Kidney (tissue), 22 donors: ENCODE measurements around the gene FSD2. TPM values are rescaled to one million over a fixed set of nuclear protein-coding genes. Genes with fewer than 3 reads are reported as not detected.

Experiments used
- DNase-seq, 5 donors: peaks; one replicate each; pipeline ENCODE4 v3.0.0-alpha.2; 2013 to 2020
- FAIRE-seq: peaks from 2 replicates; lab custom pipeline; 2012; peaks lifted over from hg19 to GRCh38; lab: Jason Lieb, UNC
- H3K27ac ChIP-seq, 2 donors: one replicate each; pipeline ENCODE4 v1.7.0; 2013; ENCODE audit warnings: low read depth in 2 of 2, low read length in 2 of 2, inconsistent platforms in 1 of 2
- H3K27me3 ChIP-seq: one replicate; pipeline ENCODE4 v1.7.1; 2013; ENCODE audit warnings: low read length, inconsistent platforms; ENCODE audit not compliant: control insufficient read depth, insufficient read depth
- H3K36me3 ChIP-seq, 3 donors: one replicate each; pipeline versions ENCODE4 v1.7.0 to v1.7.1; 2013; ENCODE audit warnings: low read length in 3 of 3, control low read depth in 1 of 3, inconsistent platforms in 1 of 3; ENCODE audit not compliant: insufficient read depth in 3 of 3, control insufficient read depth in 2 of 3
- H3K4me1 ChIP-seq, 3 donors: one replicate each; pipeline versions ENCODE4 v1.7.0 to v1.7.1; 2013; ENCODE audit warnings: low read length in 3 of 3, inconsistent platforms in 1 of 3, low read depth in 1 of 3; ENCODE audit not compliant: control insufficient read depth in 2 of 3, insufficient read depth in 2 of 3
- H3K4me3 ChIP-seq, 3 donors: one replicate each; pipeline versions ENCODE4 v1.7.0 to v1.8.1; 2013; ENCODE audit warnings: low read length in 3 of 3, control low read depth in 1 of 3, inconsistent platforms in 1 of 3
- H3K9ac ChIP-seq, 3 donors: one replicate each; pipeline versions ENCODE4 v1.7.0 to v1.7.1; 2013; ENCODE audit warnings: low read length in 3 of 3, control low read depth in 1 of 3, inconsistent platforms in 1 of 3
- H3K9me3 ChIP-seq, 3 donors: one replicate each; pipeline versions ENCODE4 v1.7.0 to v1.7.1; 2013; ENCODE audit warnings: low read length in 3 of 3, control low read depth in 1 of 3, inconsistent platforms in 1 of 3; ENCODE audit not compliant: control insufficient read depth in 2 of 3, insufficient read depth in 1 of 3
- intact Hi-C: fragments of 100-400 bp; cut with DNase I; formaldehyde crosslinking; loops from one replicate; pipeline ENCODE4 v1.11.1; 2022
- long read RNA-seq, 10 donors: library from polyadenylated mRNA in 1 of 10; unstranded in 1 of 10; transcript quantifications; one replicate each; pipeline ENCODE4 v2.0.0 and lab custom pipeline, GENCODE V29; 2021 to 2026
- polyA plus RNA-seq: library from polyadenylated mRNA; stranded (reverse); fragments of 350-450 nt; fragmentation: Illumina TruSeq; extraction: RNeasy Lipid Tissue Mini Kit (QIAGEN cat#74804); gene quantifications from one replicate; pipeline ENCODE4 v1.2.3, GENCODE V29; 2014; ENCODE audit warnings: low read depth, low replicate concordance; ENCODE audit not compliant: insufficient read depth
- total RNA-seq: library from RNA; stranded (reverse); fragmentation: NEBNext Ultra II Directional; extraction: Animal tissue kit (Norgen Biotek cat#: 25700); gene quantifications from one replicate; pipeline ENCODE4 v1.2.1, GENCODE V29; 2021
- TF ChIP-seq, protein P1 (sequence below): IDR thresholded peaks from 3 replicates; pipeline ENCODE4 v1.5.1; 2012; ENCODE audit warnings: mild to moderate bottlenecking, moderate library complexity, borderline replicate concordance; ENCODE audit not compliant: insufficient read depth; ENCODE audit errors: extremely low read depth
- donor health status: control.
- donor health status: control.
- donor health status: control.
- donor health status: control.
- donor health status: control.
- donor health status: DM: yes; HTN: yes; CAD: no.
- donor health status: Normal renal cell carcinoma (clear cell type).

Gene FSD2, protein sequence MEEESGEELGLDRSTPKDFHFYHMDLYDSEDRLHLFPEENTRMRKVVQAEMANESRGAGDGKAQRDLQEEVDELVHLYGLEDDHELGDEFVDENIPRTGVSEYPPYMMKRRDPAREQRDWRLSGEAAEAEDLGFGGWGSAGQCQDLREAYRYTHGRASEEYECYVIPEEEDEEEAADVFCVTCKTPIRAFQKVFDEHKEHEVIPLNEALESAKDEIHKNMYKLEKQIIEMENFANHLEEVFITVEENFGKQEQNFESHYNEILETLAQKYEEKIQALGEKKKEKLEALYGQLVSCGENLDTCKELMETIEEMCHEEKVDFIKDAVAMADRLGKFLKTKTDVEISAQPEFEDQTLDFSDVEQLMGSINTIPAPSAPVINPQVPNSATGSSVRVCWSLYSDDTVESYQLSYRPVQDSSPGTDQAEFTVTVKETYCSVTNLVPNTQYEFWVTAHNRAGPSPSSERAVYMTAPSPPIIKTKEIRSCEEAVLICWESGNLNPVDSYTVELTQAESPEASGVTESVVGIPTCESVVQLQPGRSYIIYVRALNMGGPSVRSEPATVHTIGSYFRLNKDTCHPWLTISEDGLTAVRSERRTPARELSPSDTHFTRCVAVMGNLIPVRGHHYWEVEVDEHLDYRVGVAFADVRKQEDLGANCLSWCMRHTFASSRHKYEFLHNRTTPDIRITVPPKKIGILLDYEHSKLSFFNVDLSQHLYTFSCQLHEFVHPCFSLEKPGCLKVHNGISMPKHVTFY
- not detected for total RNA-seq
- not detected for polyA plus RNA-seq
- long read RNA-seq, donor 1 = 0 reads
- long read RNA-seq, donor 2 = 0 reads
- long read RNA-seq, donor 3 = 0 reads
- long read RNA-seq, donor 4 = 0 reads
- long read RNA-seq, donor 5 = 0 reads
- long read RNA-seq, donor 6 = 0 reads
- long read RNA-seq, donor 7, partial matches to known transcripts = 0 of 2 reads
- long read RNA-seq, donor 7, other reads (novel, unspliced or antisense) = 2 of 2 reads
- long read RNA-seq, donor 8 = 0 reads
- long read RNA-seq, donor 9 = 0 reads
- long read RNA-seq, donor 10 = 0 reads

DNA sequence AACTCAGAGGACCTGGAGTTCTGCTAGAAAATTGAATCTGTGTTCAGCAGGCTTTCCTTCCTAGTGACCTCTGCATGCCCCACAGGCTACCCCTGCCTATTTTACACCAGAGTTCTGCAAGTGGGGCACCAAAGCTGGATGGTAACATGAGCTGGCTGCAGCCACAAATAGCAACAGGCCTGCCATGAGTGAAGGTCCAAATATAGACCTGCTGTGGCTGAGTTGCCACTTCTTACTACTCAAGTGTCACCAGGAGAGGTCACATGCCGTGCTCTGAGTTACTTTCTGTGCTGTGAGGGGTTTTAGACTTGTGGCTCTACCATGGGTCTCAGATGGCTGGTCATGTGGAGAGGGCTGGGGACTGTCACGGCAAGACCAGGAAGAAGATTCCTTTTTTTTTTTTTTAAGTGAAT lies at the start of gene FSD2:
TSS of gene FSD2 (minus strand) at position 76 of the 413 bp plus-strand sequence. CDS start 18,679 bp downstream, outside the sequence.
- no peak for FAIRE-seq
- H3K27ac ChIP-seq = no peak within 1 kb of the TSS

DNA sequence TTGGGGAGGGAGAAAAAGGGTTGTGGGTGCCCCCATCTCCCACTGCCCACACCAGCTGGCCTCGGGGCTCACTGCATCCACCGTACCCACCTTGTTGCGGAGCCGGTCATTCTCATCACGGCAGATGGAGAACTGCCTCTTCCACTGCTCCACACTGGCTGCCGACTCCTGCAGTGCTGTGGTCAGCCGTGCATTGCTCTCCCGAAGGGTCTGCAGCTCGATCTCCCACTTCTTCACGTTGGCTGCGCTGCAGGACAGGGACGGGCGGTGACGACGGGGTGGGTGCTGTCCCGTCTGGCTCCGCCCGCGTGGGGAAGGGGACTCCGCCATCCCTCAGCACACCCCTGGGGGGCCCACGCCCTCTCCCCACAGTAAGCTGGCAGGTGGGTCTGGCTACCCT lies 48.7 kb upstream of the FSD2 start:
- Histone ChIP-seq H3K27me3 (no peaks in the 10 kb centered on the region), H3K36me3 (peaks cover 0 to 4% (median 0%) of the 10 kb centered on the region in 3 donors), H3K9ac (no peak overlapping the region), H3K27ac (no peak overlapping the region), H3K4me1 (no peaks in the 10 kb centered on the region), H3K4me3 (no peak overlapping the region), H3K9me3 (no peaks in the 10 kb centered on the region)
- TF ChIP-seq, protein P1, sequence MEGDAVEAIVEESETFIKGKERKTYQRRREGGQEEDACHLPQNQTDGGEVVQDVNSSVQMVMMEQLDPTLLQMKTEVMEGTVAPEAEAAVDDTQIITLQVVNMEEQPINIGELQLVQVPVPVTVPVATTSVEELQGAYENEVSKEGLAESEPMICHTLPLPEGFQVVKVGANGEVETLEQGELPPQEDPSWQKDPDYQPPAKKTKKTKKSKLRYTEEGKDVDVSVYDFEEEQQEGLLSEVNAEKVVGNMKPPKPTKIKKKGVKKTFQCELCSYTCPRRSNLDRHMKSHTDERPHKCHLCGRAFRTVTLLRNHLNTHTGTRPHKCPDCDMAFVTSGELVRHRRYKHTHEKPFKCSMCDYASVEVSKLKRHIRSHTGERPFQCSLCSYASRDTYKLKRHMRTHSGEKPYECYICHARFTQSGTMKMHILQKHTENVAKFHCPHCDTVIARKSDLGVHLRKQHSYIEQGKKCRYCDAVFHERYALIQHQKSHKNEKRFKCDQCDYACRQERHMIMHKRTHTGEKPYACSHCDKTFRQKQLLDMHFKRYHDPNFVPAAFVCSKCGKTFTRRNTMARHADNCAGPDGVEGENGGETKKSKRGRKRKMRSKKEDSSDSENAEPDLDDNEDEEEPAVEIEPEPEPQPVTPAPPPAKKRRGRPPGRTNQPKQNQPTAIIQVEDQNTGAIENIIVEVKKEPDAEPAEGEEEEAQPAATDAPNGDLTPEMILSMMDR = no peak
- FAIRE-seq = no peak
- DNase-seq = no peak
- intact Hi-C loops = no loop called here

More for the DNA sequence above, at the start of gene FSD2:
- no peaks in the 10 kb centered on the region for H3K27me3 ChIP-seq
- H3K9me3 ChIP-seq = no peaks in the 10 kb centered on the region
- H3K9ac ChIP-seq = no peak within 1 kb of the TSS
- no peaks in the 10 kb centered on the region for H3K36me3 ChIP-seq
- no peaks in the 10 kb centered on the region for H3K4me1 ChIP-seq
- intact Hi-C loops = no loop called here
- TF ChIP-seq, protein P1 = no peak
- no peak within 1 kb of the TSS for H3K4me3 ChIP-seq
- DNase-seq = peak in 4 of 5 donors; percentile 41 to 72 (median 61)

DNA sequence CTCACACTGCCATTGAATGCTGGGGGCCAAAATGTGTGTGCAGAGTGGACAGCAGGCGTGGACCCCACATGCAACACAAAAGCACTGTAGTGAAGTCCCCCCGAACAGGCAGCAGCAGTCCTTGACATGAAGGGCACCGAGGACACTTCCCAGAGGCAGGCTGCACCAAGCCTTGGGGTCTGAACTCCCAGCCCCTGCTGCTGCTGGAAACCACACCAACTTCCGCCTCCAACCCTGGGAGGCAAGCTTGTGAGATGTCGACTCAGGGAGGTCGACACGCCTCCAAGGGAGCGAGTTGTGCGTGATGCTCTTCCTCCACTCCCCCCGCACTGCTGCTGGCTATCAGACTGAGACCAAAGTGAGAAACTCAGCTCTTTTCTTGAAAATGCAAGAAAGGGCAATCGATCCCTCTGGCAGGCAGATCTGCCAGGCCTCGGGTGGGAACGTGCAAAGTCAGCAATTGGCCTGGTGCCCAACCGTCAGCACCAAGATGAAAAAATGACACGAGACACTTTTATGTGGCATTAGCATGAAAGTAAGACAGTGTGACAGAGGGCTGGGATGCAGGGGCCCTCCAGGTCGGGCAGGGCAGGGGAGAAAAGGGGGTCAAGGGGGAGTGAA lies 47.2 kb upstream of the FSD2 start:
- intact Hi-C loops = no loop called here
- H3K4me1 ChIP-seq = no peaks in the 10 kb centered on the region
- no peaks in the 10 kb centered on the region for H3K27me3 ChIP-seq
- FAIRE-seq (no peak), DNase-seq (peak in 2 of 5 donors; percentile 7 to 31)
- no peaks in the 10 kb centered on the region for H3K36me3 ChIP-seq
- no peaks in the 10 kb centered on the region for H3K9me3 ChIP-seq
- H3K4me3 ChIP-seq = no peak overlapping the region
- H3K27ac ChIP-seq = no peak overlapping the region
- TF ChIP-seq, protein P1 = no peak
- no peak overlapping the region for H3K9ac ChIP-seq
